HepG2 (cell line): ENCODE data around the gene HEXIM1. TPM values are rescaled to one million over a fixed set of nuclear protein-coding genes. Genes with fewer than 3 reads are reported as not detected.
A peak's percentile ranks its signal among the peaks of the same experiment; 100 is the strongest.

ENCODE experiments used
- AHDC1 ChIP-seq: sonication (generic); formaldehyde crosslinking; IDR thresholded peaks from 2 replicates; pipeline ENCODE4 v1.5.1; 2020; ENCODE audit warnings: mild to moderate bottlenecking, missing genetic modification reagents, borderline replicate concordance
- FOXA3 ChIP-seq: IDR thresholded peaks from 2 replicates; pipeline ENCODE4 v1.6.1; 2016; ENCODE audit warnings: missing genetic modification reagents, missing compliant biosample characterization
- HMGA1 ChIP-seq: sonication (generic); formaldehyde crosslinking; conservative IDR thresholded peaks from 2 replicates; pipeline ENCODE4 v1.4.0; 2020; ENCODE audit warnings: missing genetic modification reagents
- KLF13 ChIP-seq: sonication (generic); formaldehyde crosslinking; IDR thresholded peaks from 2 replicates; pipeline ENCODE4 v1.4.0; 2020; ENCODE audit warnings: mild to moderate bottlenecking, missing genetic modification reagents
- KLF16 ChIP-seq, 2 experiments: sonication (generic) in 1 of 2; formaldehyde crosslinking in 1 of 2; IDR thresholded peaks; 2 replicates each; pipeline versions ENCODE4 v1.6.1 to v1.8.0; 2016 to 2023; ENCODE audit warnings: missing genetic modification reagents in 2 of 2, missing compliant biosample characterization in 1 of 2
- MYC ChIP-seq: sonication (generic); formaldehyde crosslinking; IDR thresholded peaks from 2 replicates; pipeline ENCODE4 v1.9.0; 2021; ENCODE audit warnings: missing genetic modification reagents, borderline replicate concordance
- NR2C2 ChIP-seq: sonication (generic); formaldehyde crosslinking; IDR thresholded peaks from 2 replicates; pipeline ENCODE4 v1.4.0; 2020; ENCODE audit warnings: missing genetic modification reagents, mild to moderate bottlenecking, moderate library complexity, borderline replicate concordance
- RBM22 ChIP-seq: fragments of 200-400 bp; formaldehyde crosslinking; optimal IDR thresholded peaks from 2 replicates; pipeline ENCODE3; 2017; ENCODE audit warnings: mild to moderate bottlenecking, low read length, moderate library complexity
- ZFY ChIP-seq: sonication (generic); formaldehyde crosslinking; IDR thresholded peaks from 2 replicates; pipeline ENCODE4 v1.4.0; 2020; ENCODE audit warnings: missing genetic modification reagents
- ZNF160 ChIP-seq: sonication (generic); formaldehyde crosslinking; IDR thresholded peaks from 2 replicates; pipeline ENCODE4 v1.8.0; 2022; ENCODE audit warnings: mild to moderate bottlenecking, inconsistent platforms, missing genetic modification reagents
- ZNF678 ChIP-seq: sonication (generic); formaldehyde crosslinking; IDR thresholded peaks from 2 replicates; pipeline ENCODE4 v1.4.0; 2020; ENCODE audit warnings: mild to moderate bottlenecking, missing genetic modification reagents
- polyA plus RNA-seq, 8 experiments: library from polyadenylated mRNA; depleted of rRNA in 3 of 8; stranded (reverse) in 7 of 8; unstranded in 1 of 8; fragments of >200 nt; fragmentation: Illumina TruSeq in 4 of 8; extraction: Trizol in 4 of 8; gene quantifications; 2 replicates each; pipeline versions ENCODE4 v1.2.1 to v1.2.3, GENCODE V29; 2011 to 2016; ENCODE audit warnings: low read depth in 4 of 8, missing spikeins in 1 of 8, mixed read lengths in 1 of 8; ENCODE audit not compliant: insufficient read depth in 1 of 8
- total RNA-seq, 5 experiments: library from RNA; depleted of rRNA; stranded (reverse); fragments of >200 nt; fragmentation: Illumina TruSeq; extraction: Trizol; gene quantifications; 2 replicates each; pipeline ENCODE4 v1.2.3, GENCODE V29; 2016; ENCODE audit warnings: low read depth in 1 of 5
- TF ChIP-seq, protein P1 (sequence below), 2 experiments: sonication (generic) in 1 of 2; formaldehyde crosslinking in 1 of 2; IDR thresholded peaks; 2 replicates each; pipeline versions ENCODE4 v1.4.0 to v1.6.1; 2018 to 2020; ENCODE audit warnings: missing genetic modification reagents in 2 of 2, borderline replicate concordance in 1 of 2, low read depth in 1 of 2, mild to moderate bottlenecking in 1 of 2, missing biosample characterization in 1 of 2
- TF ChIP-seq, protein P2 (sequence below): sonication (generic); formaldehyde crosslinking; IDR thresholded peaks from 2 replicates; pipeline ENCODE4 v1.5.0; 2020; ENCODE audit warnings: missing genetic modification reagents, mild to moderate bottlenecking, borderline replicate concordance

The HEXIM1 gene
- total and polyA plus RNA-seq, 2 of the 13 experiments (the other 11 are each of a cell fraction or from before 2014, with no cell fraction given): 10.5 to 16.6 TPM

DNA sequence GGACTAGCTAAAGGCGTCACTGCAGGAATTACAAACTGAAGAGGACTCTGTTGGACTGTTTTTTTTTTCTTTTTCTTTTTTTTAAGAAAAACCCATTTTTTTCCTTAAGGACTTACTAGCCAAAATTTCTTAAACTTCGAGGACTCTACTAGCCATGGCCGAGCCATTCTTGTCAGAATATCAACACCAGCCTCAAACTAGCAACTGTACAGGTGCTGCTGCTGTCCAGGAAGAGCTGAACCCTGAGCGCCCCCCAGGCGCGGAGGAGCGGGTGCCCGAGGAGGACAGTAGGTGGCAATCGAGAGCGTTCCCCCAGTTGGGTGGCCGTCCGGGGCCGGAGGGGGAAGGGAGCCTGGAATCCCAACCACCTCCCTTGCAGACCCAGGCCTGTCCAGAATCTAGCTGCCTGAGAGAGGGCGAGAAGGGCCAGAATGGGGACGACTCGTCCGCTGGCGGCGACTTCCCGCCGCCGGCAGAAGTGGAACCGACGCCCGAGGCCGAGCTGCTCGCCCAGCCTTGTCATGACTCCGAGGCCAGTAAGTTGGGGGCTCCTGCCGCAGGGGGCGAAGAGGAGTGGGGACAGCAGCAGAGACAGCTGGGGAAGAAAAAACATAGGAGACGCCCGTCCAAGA lies 878 bp downstream of the HEXIM1 start (continued):
- peak in 1 of 2 experiments; percentile 67; a peak in 2 of 4 replicates for TF ChIP-seq KLF16 (CRISPR knock-in tag; IDR thresholded peaks at IDR 0.05)
- TF ChIP-seq ZNF678 (CRISPR knock-in tag): no peak
- TF ChIP-seq, protein P1, sequence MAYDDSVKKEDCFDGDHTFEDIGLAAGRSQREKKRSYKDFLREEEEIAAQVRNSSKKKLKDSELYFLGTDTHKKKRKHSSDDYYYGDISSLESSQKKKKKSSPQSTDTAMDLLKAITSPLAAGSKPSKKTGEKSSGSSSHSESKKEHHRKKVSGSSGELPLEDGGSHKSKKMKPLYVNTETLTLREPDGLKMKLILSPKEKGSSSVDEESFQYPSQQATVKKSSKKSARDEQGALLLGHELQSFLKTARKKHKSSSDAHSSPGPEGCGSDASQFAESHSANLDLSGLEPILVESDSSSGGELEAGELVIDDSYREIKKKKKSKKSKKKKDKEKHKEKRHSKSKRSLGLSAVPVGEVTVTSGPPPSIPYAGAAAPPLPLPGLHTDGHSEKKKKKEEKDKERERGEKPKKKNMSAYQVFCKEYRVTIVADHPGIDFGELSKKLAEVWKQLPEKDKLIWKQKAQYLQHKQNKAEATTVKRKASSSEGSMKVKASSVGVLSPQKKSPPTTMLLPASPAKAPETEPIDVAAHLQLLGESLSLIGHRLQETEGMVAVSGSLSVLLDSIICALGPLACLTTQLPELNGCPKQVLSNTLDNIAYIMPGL (CRISPR knock-in tag; IDR thresholded peaks at IDR 0.05; ENCODE audit: borderline replicate concordance in 1 of 2, low read depth in 1 of 2): peak; percentile 99 to 100
- peak; percentile 66 for TF ChIP-seq ZFY (CRISPR knock-in tag)
- peak; percentile 33; the same call in 1 of the 2 replicates for TF ChIP-seq FOXA3 (CRISPR knock-in tag)
- TF ChIP-seq, protein P2, sequence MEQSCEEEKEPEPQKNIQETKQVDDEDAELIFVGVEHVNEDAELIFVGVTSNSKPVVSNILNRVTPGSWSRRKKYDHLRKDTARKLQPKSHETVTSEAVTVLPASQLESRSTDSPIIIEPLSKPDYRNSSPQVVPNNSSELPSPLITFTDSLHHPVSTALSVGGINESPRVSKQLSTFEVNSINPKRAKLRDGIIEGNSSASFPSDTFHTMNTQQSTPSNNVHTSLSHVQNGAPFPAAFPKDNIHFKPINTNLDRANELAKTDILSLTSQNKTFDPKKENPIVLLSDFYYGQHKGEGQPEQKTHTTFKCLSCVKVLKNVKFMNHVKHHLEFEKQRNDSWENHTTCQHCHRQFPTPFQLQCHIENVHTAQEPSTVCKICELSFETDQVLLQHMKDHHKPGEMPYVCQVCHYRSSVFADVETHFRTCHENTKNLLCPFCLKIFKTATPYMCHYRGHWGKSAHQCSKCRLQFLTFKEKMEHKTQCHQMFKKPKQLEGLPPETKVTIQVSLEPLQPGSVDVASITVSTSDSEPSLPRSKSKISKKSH (CRISPR knock-in tag): no peak
- TF ChIP-seq NR2C2 (CRISPR knock-in tag): no peak
- TF ChIP-seq MYC (CRISPR knock-in tag): peak; percentile 44; the same call in 1 of the 2 replicates
- peak; percentile 49; the same call in 1 of the 2 replicates for TF ChIP-seq AHDC1 (CRISPR knock-in tag)
- TF ChIP-seq RBM22: no peak
- TF ChIP-seq KLF13 (CRISPR knock-in tag): no peak
- TF ChIP-seq ZNF160: peak; percentile 14; the same call in 1 of the 2 replicates
- TF ChIP-seq HMGA1 (CRISPR knock-in tag): no peak
